GM19395 (cell line): ENCODE measurements around the gene ARRB1.
"Not testable (repeated sequence)": the region's sequence is repeated elsewhere in the genome, so short reads cannot be mapped to it uniquely, and the experiment has no call there.

ENCODE experiments used
- ATAC-seq: cut with Tn5 transposase; IDR thresholded peaks from one replicate; pipeline ENCODE4 v1.9.1; 2021; ENCODE audit warnings: mild to moderate bottlenecking, moderate library complexity; ENCODE audit not compliant: unreplicated experiment

Gene ARRB1

GRCh38 chr11:75351541-75351790 lies at the start of gene ARRB1:
Gene ARRB1, minus strand, starts transcription at chr11:75351661. Its CDS starts 54 bp downstream, at chr11:75351607.
- no peak for ATAC-seq

DNA sequence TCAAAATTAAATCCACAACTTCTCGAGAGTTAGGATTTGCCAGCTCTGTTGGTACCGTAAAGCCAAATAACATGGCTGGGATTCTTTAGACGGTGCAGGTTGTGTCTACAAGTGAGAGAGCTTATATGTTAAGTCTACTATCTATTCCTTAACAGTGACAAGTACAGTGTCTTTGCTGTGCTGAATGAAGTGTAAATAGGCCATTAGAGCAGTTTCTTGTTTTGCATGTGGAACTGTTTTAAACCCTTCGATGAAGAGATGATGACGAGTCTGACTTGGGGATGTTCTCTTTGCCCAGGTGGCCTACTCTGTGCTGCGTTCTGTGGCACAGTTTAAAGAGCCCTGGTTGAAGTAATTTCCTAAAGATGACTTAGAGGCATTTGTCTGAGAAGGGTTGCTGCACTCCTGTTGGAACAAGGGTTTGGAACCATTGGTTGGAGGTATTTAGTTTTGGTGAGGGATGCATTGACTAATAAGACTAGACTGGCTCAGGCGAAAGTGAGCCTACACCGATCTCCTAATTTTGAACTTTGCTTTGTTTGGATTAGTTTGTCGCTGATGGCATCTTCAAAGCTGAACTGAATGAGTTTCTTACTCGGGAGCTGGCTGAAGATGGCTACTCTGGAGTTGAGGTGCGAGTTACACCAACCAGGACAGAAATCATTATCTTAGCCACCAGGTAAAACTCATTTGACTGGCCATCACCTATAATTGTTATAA lies 48.8 kb upstream of the ARRB1 start:
- ATAC-seq, result no peak

DNA sequence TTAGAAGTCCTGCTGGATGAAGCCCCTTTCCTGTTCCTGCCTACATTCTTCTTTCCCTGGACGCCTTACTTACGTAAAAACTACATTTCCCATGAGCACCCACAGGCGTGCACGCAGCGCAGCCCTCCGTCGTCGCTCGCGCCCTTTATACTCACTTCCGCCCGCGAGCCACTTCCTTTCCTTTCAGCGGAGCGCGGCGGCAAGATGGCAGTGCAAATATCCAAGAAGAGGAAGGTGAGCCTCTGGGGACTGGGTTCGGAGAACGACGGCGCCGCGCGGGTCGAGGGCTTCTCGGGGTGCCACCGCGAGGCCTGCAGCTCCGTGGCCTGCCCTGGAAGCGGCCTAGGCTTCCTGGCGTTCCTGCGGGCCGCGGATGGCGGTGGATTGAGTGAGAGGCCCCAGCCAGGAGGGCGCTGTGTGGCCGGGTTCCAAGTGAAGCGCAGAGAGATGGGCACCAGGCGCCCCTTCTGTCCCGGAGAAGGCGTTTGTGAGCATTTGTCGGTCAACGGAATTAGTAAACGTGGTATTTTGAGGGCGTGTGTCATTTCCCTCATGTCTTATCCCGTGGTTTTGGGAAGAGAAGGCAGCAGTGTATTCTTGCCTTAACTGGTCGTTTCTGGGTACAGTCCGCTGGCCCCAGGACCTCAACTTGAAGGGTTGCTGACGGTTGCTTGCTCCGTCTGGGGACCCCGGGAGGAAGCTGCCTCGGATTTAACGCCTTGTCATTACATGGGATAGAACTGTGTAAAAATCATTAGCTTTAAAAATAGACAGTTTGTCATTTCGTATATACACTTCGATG lies 48.1 kb upstream of the ARRB1 start, which contains the start of gene RPS3:
TSS of gene RPS3 (plus strand) at position 175 of the 802 bp plus-strand sequence. CDS start at position 205, 30 bp downstream.
- ATAC-seq, result peak; percentile 93

DNA sequence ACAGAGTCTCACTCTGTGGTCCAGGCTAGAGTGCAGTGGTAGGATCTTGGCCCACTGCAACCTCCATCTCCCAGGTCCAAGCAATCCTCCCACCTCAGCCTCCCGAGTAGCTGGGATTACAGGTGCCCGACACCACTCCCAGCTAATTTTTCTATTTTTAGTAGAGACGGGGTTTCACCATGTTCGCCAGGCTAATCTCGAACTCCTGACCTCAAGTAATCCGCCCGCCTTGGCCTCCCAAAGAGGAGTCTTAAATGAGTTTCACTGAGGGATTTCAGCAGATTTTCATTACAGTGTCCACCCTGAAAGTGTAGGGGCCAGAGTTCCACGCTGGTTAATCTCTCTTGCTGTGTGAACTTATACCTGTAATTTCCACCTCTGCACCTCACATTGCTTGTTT lies 47.4 kb upstream of the ARRB1 start:
- ATAC-seq, result no peak

- no peak for ATAC-seq
Observed at GRCh38 chr11:75394085-75394840, 42.8 kb upstream of the ARRB1 start.

- no peak for ATAC-seq
Observed at GRCh38 chr11:75389925-75390324, 38.5 kb upstream of the ARRB1 start.

- no peak for ATAC-seq
Observed at GRCh38 chr11:75389276-75389605, 37.8 kb upstream of the ARRB1 start.

- ATAC-seq, result no peak
Observed at GRCh38 chr11:75388386-75389275, 37.2 kb upstream of the ARRB1 start.

DNA sequence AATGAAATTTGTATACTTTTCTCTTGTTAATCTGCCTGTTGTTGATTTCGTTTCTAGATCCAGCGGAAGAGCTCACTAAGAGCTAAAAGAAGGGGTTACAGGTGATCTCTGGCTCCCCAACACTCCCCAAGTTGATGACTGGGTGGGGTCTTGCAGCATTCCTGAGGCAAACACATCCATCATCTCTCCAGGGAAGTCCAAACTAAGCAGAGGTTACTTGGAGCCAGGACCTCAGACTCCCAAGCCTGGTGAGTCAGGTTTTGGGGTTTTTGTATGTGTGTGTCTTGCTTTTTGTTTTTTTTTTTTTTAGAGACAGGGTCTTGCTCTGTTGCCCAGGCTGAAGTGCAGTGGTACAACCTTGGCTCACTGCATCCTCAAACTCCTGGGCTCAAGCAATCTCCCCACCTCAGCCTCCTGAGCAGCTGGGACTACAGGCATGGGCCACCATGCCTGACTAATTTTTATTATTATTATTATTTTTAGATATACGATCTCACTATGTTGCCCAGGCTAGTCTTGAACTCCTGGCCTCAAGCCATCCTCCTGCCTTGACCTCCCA lies 36.4 kb upstream of the ARRB1 start:
- no peak for ATAC-seq

DNA sequence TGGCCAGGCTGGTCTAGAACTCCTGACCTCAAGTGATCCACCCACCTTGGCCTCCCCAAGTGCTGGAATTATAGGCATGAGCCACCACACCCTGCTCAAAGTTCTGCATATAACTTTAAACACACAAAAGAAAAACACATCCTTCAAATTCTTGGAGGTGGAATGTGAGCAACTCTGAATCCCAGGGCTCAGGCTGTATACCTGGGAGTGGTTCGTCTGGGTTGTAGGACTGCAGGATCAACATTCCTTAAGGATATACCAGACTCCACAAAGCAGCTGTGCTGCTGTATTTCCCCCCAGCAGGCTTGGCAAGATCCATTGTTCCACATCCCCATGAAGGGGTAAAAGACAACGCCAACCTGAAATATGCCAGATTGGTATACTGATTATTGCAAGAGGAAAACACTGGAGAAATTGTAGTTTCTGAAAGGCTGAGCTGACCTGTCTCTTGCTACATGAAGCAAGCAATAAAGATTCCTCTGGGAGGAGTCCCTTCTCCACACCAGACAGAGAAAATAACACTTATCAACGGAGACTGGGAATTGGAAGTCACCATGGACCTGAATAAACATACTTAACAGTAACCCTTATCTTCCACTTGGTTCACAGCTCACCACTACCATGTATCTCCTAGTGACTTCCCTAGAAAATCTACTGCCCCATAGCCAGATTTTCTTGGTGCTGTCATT lies 35.6 kb upstream of the ARRB1 start:
- no peak for ATAC-seq

- ATAC-seq, result no peak
Observed at GRCh38 chr11:75384438-75385080, 33.1 kb upstream of the ARRB1 start.

GRCh38 chr11:75383246-75383645 lies 31.8 kb upstream of the ARRB1 start:
- no peak for ATAC-seq

DNA sequence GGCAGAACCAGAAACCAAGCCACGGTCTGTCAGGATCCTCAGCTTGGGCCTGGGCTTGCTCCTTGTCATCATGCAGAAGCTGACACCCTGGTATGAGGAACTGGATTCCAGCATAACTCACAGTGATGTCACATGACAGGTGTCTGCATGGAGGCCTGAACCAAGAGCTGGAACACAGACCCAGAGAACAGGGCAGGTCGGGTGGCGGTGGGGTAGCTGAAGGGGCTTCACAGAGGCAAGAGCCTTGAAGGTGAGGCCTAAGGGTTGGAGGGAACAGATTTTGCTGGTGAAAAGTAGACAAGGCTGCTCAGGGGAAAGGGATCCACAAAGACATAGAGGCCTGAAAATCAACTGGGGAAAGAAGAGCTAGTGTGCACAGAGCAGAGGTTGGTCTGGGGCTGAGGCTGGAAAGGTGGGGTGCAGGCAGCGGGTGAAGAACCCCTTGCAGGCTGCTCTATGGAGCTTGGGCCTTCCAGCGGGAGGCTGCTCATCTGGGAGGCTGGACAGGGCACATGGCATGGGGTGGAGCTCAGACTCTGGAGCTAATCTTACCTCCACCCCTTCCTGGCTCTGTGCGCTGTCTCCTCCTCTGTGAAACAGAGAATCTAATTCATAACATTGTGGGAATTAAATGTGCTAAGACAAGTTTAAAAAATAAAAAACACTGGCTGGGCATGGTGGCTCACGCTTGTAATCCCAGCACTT lies 29.4 kb upstream of the ARRB1 start:
- ATAC-seq, result no peak

- ATAC-seq, result no peak
Observed at GRCh38 chr11:75380245-75380644, 28.8 kb upstream of the ARRB1 start.

- not testable (repeated sequence) for ATAC-seq
Observed at GRCh38 chr11:75378776-75379175, 27.3 kb upstream of the ARRB1 start.

- ATAC-seq, result no peak
Observed at GRCh38 chr11:75376175-75376574, 24.7 kb upstream of the ARRB1 start.

DNA sequence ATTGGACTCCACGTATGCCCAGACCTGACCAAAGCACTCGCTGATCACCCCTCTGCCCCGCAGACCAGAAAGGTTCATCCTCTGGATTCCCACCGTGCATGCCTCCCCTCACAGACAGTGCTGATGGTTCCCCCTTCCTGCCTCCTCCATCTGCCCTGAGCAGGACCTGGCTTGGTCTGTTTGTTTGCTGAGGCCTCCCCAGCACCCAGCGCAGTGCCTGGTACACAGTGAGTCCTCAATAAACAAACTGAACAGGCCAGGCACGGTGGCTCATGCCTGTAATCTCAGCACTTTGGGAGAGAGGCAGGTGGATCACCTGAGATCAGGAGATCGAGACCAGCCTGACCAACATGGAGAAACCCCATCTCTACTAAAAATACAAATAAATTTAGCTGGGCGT lies 24.2 kb upstream of the ARRB1 start:
- ATAC-seq, result no peak

DNA sequence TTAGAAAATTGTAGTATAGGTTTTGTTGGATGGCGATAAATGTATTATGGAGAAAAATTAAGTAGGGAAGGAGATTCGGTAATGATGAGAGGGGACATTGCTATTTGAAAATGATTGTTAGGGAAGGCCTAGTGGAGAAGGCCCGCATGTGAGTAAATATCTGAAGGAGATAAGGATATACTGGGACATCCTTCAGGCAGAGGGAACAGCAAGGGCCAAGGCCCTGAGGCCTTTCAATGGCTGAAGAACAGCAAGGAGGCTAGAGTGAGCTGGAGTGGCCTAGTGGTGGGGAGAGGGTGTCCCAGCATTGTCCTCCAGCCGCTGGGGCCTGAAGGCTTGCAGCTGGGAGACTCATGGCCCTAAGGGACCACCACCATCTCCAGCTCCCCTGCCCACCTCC lies 23.2 kb upstream of the ARRB1 start:
- ATAC-seq, result no peak

GRCh38 chr11:75373201-75373600 lies 21.7 kb upstream of the ARRB1 start:
- ATAC-seq, result no peak
